Left kidney (tissue), 2 donors: ENCODE results near the gene LTBP3. TPM values are rescaled to one million over a fixed set of nuclear protein-coding genes. Genes with fewer than 3 reads are reported as not detected.

Source experiments
- DNase-seq: peaks from one replicate; pipeline ENCODE4 v3.0.0-alpha.2; 2013
- polyA plus RNA-seq: library from polyadenylated mRNA; unstranded; fragments of 120-200 nt; gene quantifications from one replicate; pipeline ENCODE4 v1.2.1, GENCODE V29; 2013; ENCODE audit not compliant: insufficient read length

Gene LTBP3
- polyA plus RNA-seq, 1 donor, result 142 TPM

DNA sequence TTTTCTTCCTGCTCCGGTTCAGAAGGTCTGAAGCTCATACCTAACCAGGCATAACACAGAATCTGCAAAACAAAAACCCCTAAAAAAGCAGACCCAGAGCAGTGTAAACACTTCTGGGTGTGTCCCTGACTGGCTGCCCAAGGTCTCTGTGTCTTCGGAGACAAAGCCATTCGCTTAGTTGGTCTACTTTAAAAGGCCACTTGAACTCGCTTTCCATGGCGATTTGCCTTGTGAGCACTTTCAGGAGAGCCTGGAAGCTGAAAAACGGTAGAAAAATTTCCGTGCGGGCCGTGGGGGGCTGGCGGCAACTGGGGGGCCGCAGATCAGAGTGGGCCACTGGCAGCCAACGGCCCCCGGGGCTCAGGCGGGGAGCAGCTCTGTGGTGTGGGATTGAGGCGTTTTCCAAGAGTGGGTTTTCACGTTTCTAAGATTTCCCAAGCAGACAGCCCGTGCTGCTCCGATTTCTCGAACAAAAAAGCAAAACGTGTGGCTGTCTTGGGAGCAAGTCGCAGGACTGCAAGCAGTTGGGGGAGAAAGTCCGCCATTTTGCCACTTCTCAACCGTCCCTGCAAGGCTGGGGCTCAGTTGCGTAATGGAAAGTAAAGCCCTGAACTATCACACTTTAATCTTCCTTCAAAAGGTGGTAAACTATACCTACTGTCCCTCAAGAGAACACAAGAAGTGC is 60.0 kb downstream of the LTBP3 start:
- peak; percentile 61 for DNase-seq

DNA sequence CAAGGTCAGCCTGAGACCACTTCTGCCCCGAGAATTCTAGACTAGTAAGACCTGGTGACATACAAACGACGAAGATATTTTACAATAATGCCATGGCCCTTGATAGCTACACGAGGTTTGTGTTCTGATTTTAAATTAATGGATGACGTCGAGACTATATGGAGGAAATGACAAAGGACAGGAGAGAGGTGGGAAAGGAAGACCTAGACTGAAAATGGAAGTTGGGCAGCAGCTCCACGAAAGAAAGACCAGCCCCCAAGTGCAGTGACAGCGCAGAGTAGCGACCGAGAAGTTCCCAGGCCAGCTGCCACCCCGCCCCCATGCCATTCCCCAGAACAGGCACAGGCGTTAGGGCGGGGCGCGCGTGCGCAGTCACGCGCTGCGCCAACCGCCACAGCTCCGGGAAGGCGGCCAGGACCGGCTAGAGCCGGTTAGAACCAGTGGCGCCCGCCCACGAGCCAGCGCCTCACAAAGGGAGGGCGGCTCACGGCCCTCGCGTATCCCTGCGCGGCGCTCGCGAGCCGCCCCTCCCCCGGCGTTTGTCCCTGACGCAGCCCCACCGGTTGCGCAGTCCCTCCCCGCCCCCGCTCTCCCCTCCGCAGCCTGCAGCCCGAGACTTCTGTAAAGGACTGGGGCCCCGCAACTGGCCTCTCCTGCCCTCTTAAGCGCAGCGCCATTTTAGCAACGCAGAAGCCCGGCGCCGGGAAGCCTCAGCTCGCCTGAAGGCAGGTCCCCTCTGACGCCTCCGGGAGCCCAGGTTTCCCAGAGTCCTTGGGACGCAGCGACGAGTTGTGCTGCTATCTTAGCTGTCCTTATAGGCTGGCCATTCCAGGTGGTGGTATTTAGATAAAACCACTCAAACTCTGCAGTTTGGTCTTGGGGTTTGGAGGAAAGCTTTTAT is 60.8 kb downstream of the LTBP3 start:
- peak; percentile 98 for DNase-seq

DNA sequence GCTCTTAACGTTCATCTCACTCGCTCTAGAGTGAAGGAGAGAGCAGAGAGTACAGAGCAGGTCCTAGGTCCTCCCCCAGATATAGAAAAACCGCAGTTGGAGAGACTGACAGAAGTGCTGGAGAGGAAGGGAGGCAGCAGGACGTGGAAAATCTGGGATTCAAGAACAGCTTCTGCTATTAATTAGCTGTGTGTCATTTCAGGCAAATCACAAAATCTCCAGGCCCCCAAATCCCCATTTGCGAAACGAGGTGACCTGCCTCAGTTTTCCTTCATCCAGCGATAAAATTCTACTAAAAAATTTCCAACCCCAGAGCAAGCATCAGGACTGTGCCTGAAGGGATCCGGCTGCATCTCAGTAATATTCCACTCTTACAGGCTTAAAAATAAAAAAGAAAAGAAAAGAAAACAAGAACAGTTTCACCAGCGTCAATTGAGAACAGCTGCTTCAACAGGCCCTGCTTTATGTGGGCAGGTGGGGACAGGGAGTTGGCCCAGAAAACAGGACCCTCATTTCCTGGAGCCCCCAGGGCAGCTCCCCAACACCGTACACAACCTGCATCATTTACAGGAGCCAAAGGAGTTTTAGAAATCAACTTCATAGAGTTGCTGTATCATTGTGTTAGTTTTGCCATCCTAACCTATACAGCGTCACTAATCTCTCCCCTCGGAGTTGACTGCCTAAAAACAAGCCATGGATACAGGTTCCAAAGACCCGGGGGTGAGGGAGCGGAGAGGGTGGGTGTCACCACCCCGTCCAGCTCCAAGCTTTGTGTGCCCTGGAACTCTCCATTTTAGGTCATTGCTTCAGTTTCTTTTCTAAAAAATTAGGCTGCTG is 61.6 kb downstream of the LTBP3 start:
- no peak for DNase-seq

DNA sequence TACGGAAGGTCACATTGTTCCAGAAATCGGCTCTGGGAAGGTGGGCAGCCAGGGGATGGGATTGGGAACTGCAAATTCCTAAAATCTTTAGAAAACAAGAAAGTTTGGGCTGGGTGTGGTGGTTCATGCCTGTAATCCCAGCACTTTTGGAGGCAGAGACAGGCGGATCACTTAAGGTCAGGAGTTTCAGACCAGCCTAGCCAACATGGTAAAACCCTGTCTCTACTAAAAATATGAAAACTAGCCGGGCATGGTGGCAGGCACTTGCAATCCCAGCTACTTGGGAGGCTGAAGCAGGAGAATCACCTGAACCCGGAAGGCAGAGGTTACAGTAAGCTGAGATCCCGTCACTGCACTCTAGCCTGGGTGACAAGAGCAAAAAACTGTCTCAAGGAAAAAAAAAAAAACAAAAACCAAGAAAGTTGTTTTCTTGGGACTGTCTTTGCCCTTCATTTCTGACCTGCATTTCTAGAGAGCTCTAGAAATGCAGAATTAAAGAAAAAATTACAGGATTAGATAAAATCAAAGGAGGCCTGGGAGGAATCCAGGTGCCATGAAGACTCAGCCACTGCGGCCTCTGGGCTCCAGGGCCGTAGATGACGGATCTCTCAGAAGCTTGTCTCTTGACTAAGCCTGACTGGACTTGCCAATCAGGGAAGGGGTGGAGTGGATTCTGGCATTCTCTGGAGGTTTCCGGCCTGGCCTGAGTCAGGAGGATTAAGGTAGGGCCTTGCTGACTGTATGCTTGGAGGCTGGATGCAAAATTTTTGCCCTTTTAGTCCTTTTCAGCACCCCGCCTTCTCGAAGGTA is 64.6 kb downstream of the LTBP3 start:
- no peak for DNase-seq

DNA sequence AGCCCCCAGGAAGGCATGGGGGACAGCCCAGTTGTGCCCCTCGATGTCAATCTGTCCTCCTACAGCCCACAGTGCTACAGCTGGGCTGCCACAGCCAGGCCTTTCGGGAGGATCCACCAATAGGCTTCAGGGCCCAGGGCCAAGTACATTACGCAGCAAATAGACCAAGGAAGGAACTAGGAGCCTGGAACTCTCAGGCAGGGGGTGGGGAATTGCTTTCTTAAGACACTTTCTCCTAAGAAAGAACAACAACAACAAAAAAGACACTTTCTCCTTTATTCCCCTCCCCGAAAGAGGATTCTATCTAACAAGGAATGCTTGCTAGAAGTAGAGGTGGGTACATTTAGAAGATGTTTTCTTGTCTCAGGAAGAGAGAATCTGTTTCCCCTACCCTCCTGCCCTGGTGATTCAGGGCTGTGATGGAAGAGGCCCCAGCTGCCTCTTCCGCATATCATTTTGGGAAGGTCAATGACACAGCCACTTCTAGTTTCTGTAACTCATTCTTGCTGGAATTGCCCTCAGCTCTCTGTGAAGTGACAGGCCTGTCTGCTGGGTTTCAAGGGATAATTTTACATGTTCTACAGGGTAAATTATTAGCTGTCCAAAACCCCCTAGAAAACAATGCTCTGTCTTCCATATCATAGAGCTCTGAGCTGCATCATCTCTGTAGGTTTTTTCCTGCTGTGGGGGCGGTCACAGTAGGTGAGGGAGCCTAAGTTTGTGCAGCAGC is 65.4 kb downstream of the LTBP3 start:
- peak; percentile 53 for DNase-seq

DNA sequence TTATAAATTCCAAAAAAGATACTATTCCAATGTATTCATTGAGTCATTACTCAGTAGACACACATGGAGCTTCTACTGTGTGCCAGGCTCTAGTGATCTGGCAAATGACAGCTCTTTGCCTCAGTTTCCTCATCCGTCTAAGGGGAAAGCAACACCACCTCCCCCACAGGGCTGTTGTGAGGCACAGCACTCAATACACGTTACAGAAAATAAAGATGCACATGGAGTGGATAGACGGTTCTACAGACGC is 65.8 kb downstream of the LTBP3 start:
- DNase-seq, result no peak

DNA sequence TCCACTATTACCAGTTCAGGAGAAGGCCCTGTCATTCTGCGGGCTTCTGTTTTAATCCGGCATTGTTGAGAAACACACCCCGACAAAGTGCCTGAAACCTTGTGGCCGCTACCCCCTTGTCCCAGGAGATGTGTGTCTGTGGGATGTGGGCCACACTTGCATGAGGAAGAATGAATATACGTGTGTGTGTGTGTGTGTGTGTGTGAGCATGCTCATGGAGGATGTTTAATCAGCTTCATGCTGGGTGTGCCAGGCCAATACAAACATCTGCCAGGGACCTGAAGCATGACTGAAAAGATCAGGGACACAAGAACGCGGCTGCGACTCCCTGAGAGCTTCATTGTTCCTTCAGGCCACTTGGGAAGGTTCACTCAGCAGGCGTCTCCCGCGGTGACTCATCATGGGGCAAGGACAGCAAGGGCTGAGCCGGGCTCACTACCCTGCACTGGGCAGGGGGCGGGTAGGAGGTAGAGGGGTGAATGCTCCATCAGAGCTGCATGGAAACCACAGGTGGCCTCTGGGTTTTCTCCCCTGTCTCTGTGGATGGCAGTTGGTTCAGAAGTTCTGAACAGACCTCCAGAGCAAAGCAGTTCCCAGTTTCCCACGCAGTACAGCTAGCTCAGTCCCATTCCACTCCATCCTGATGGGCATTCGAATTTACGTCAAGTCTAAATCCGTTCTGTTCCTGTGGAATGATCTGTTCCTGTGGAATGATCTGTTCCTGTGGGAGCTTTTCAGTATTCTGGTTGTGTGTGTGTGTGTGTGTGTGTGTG is 66.4 kb downstream of the LTBP3 start:
- no peak for DNase-seq

DNA sequence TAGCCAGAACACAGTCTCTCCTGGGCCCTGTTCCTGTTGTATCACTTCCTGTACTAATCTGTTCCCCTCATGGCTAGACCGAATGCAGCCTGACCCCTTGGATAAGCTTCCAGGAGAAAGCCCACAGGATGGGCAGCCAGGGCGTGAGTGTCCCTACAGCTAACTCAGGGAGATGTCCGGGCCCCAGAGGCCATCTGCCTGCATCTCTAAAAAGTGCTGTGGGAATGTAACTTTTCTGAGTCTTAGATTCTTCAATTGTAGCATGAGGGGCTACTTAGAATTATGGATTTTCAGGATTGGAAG is 67.0 kb downstream of the LTBP3 start:
- no peak for DNase-seq

DNA sequence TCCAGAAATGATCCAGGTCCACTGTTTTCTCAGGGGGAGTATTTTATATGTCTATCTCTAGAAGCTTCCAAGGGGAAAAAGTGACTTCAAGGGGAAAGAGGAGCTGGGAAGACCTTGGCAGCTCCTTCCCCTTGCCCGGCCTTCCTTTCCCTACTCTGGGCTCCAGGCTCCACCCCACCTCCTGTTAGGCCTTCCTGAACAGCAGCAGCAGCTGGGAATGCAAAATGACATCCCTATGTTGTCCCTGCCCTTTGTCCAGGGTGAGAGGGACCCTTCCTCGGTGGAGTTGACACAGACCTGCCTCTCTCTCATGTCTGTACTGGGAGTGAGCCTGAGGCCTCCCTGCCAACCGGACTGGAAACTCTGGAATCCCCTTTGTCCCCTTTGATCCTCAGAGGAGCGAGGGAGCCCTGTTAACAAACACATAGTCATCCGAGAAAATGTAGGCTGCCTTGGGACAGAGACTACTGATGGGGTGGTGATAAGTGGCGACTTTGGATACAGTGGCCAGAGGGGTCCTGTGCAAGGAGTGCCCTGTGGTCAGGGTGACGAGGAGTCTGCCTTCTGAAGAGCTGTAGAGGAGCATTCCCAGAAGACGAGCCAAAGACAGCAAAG is 68.3 kb downstream of the LTBP3 start:
- DNase-seq, result no peak

DNA sequence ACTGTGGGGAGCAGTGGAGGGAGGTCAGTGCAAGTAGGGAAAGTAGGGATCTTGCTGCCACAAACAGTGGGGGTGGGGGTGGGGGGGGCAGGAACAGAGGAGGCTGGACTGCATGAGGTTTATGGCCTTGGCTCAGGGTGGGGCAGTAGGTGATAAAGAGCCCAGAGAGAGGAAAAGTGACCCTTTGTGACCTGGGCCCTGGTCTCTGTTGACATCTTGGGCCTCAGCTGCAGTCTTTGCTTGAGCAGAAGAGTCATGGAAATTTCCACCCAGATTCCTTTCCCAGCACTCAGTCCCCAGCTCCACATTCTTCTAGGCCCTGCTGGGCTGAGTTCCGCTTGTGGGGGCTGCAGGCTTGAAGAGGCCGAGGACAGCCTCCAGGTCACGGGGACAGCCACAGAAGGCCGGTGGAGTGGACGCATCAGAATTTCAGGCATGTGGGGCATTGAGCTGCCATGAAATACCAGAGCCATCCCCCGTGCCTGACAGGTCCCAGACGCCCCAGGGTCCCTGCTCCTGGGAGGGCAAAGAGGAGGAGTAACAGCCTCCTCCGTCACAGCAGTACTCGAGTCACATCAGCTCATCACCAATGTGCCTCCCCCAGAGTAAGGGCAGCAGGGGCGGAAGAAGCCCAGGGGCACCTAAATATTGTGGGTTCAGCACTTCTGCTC is 69.0 kb downstream of the LTBP3 start:
- peak; percentile 73 for DNase-seq

Other genes starting within 250 kb of the LTBP3 start
- 8.6 TPM for gene CDC42EP2, start 243.5 kb downstream of the LTBP3 start, polyA plus RNA-seq
- gene DPF2, start 224.5 kb downstream of the LTBP3 start, polyA plus RNA-seq, result 99.3 TPM
- gene TIGD3, start 203.6 kb downstream of the LTBP3 start, polyA plus RNA-seq, result 0.60 TPM
- gene SLC25A45, start 175.7 kb downstream of the LTBP3 start, polyA plus RNA-seq, result 7.2 TPM
- gene FRMD8, start 171.7 kb downstream of the LTBP3 start, polyA plus RNA-seq, result 18.1 TPM
- gene NEAT1, start 135.6 kb downstream of the LTBP3 start, polyA plus RNA-seq, result 265 TPM
- gene MALAT1, start 59.3 kb downstream of the LTBP3 start, polyA plus RNA-seq, result 1,140 TPM
- 59.5 TPM for gene SCYL1, start 33.3 kb downstream of the LTBP3 start, polyA plus RNA-seq
- 37.5 TPM for gene ZNRD2, start 12.1 kb upstream of the LTBP3 start, polyA plus RNA-seq
- gene FAM89B, start 14.2 kb upstream of the LTBP3 start, polyA plus RNA-seq, result 17.6 TPM
- 19.0 TPM for gene EHBP1L1, start 17.7 kb upstream of the LTBP3 start, polyA plus RNA-seq
- gene KCNK7, start 37.4 kb upstream of the LTBP3 start, polyA plus RNA-seq, result 0.28 TPM
- 35.4 TPM for gene MAP3K11, start 55.9 kb upstream of the LTBP3 start, polyA plus RNA-seq
- 29.8 TPM for gene PCNX3, start 57.4 kb upstream of the LTBP3 start, polyA plus RNA-seq
- 22.4 TPM for gene SIPA1, start 79.7 kb upstream of the LTBP3 start, polyA plus RNA-seq
- 49.6 TPM for gene RELA, start 104.6 kb upstream of the LTBP3 start, polyA plus RNA-seq
- 71.7 TPM for gene KAT5, start 153.9 kb upstream of the LTBP3 start, polyA plus RNA-seq
- gene RNASEH2C, start 162.4 kb upstream of the LTBP3 start, polyA plus RNA-seq, result 39.0 TPM
- gene AP5B1, start 222.6 kb upstream of the LTBP3 start, polyA plus RNA-seq, result 7.6 TPM
- gene OVOL1, start 228.7 kb upstream of the LTBP3 start, polyA plus RNA-seq, result 11.0 TPM